ENCODE measurements around the gene ADD2.
"Not testable (repeated sequence)": the region's sequence is repeated elsewhere in the genome, so short reads cannot be mapped to it uniquely, and the experiment has no call there.

The ADD2 gene

DNA sequence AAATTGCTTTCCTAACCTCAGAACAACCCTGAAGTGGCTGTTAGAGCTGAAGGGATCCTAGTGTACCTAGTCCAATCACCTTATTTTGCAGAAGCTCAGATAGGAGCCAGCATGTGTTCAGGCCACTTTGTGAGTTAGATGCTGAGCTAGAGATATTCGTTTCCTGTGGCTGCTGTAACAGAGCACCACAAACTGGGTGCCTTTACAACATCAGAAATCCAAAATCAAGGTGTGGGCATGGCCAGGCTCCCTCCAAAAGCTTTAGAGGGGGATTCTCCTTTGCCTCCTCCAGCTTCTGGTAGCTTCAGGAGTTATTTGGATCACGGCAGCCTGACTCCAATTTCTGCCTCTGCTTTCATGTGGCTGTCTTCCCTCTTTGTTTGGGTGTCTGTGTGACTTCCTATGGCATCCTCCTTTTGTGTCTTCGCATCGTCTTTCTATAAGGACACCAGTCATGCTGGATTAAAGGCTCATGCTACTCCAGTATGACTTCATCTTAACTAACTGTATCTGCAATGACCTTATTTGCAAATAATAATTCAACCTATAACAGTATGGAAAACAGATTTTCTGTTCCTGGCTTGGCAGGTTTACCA is 128.1 kb downstream of the ADD2 start:
- DNase-seq (ENCODE audit: low spot score) = peak; percentile 9

DNA sequence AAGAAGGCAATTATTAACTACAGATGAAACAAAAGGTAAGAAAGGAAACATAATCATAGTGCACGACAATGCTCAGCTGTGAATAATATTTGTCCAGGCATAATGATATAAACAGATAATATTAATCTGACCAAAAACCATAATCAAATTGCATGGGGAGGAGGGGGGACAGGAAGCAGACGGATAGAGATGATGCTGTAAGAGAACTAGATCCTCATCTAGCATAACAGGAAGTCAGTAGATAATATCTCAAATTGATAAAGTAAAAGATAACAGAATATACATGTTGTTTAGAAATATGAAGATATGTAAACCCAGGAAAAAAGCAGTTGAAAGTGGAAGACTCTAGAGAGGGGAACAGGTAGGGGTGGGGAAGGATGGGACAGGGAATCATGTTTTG is 129.4 kb downstream of the ADD2 start:
- no peak for DNase-seq (ENCODE audit: low spot score)

DNA sequence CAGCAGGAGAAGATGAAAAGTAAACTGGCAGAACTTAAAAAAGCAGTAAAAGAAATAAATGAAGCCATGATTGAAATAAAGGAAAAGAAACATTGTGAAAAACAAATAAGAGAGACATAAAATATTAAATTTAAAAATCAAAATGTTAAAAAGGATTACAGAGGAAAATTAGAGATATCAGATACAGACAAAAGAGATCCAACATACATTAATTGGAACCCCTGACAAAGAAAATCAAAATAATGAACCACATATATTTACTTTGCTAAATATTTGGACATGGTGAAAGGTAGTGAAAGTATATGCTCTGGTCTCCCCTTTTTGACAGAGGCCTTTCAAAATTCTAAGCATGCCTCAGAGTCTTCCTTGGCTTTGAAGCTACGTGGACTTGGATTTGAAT is 134.5 kb downstream of the ADD2 start:
- DNase-seq (ENCODE audit: low spot score) = no peak

DNA sequence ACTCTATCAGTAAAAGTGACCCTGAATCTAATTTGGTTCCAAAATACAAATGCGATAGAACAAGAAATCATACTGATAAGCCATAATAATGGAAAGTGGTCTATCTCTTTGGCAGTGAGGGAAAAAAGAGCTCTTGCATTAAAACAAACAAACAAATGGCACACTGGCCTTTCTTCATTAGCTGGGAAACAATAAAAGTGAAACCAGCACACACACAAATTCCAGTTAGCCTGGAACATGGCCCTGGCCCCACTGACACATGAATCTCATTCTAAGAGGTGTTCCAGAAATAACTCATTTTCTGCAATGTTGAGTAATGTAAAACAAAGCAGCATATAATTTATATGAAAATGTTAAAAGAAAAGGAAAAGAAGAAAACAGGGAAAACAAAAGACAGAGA is 135.0 kb downstream of the ADD2 start:
- DNase-seq (ENCODE audit: low spot score) = no peak

DNA sequence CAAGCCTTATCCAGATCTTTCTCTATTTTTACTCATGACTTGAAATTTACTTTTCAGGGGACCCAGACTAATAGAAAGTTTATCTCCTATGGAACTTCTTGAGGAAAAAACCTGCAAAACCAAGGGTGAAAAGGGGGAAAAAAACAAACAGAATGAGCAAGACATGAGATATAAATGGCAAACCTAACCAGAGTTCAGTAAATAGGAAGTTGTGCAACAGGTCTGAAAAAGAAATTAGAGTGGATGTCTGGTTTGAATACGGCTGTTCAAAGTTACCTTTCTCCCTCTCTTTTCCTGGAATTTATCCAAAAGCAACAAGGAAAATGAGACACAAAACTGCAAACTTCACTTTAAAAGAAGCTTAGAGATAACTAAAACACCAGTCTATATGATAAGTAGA is 135.6 kb downstream of the ADD2 start:
- DNase-seq (ENCODE audit: low spot score) = no peak

DNA sequence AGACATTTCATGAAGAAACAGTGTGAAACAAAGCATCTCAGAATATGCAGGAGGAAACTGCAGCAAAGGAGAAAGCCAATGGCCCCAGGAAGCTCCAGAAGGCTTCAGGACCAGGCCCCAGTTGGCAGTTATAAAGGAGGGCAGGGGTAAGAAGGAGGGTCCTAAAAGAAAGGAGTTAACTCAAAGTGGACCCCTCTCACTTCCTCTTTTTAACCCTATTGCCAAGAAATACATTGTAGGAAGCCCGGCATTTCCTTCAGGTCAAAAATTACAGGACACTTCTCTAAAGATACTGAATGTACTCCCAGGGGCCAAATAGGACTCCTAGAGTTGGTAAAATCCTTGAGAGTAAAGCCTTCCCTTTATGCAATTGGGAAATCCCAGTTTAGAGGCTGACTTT is 137.2 kb downstream of the ADD2 start:
- no peak for DNase-seq (ENCODE audit: low spot score)

DNA sequence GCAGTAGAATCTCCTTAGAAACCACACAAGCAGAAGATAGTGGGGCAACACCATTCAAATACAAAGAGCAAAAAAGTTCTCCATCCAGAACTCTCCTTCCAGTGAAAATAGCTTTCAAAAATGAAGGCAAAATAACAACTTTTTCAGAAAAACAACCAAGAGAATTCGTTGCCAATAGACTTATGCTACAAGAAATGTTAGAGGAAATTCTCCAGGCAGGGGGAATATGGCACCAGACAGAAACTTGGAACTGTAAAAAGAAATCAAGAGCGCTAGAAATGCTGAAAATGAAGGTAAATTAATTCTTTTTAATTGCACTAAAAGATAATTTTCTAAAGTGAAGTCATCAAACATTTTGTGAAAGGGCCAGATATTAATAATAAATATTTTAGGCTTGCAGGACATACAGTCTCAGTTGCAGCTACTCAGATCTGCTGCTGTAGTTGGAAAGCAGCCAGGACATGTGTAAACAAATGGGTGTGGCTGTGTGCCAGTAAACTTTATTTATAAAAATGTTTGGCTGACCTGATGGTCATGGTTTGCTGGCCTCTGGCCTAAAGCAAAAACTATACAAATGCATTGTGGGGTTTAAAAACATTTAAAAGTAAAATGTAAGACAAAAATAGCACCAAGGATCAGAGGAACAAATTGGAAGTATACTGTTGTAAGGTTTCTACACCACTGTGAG is 140.6 kb downstream of the ADD2 start:
- DNase-seq (ENCODE audit: low spot score) = no peak

DNA sequence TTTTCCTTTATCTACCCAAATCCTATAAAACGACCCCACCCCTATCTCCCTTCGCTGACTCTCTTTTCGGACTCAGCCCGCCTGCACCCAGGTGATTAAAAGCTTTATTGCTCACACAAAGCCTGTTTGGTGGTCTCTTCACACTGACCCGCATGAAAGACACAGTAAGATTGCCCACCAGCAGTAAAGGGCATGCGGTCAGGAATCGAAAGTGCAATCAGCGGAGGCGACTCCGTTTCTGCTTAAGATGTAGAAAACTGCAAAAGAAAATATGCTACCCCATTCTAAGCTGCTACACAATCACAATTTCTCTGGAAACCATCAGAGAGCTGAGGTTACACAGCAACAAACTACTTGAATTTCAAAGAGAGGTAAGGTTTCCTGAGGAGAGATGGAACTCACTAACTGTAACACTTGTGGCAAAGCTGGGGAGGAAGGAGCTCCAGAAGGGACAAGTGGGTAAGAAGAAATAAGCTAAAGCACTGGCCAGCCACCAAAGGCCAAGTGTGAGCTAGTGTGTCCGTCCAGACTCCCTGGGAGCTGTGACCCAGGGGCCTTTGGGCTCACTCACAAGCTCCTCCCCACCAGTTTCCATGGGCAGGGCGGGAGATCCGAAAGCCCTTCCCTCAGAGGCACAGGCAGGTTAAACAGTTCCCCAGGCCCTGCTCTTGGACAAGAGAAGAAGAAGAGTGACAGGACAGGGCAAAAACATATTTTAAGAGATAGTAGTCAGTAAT is 141.6 kb downstream of the ADD2 start:
- DNase-seq (ENCODE audit: low spot score) = no peak

DNA sequence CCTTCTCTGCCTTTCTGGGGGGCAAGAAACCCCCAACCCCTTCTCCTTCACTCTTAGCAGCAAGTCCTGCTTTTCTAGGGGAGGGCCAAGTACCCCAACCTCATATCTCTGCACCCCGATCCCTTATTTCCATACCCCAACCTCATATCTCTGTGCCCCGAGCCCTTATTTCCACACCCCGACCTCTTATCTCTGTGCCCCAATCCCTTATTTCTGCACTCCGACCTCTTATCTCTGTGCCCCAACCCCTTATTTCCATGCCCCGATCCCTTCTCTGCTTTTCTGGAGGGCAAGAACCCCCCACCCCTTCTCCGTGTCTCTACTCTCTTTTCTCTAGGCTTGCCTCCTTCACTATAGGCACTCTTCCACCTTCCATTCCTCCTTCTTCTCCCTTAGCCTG is 146.5 kb downstream of the ADD2 start:
- not testable (repeated sequence) for DNase-seq (ENCODE audit: low spot score)

DNA sequence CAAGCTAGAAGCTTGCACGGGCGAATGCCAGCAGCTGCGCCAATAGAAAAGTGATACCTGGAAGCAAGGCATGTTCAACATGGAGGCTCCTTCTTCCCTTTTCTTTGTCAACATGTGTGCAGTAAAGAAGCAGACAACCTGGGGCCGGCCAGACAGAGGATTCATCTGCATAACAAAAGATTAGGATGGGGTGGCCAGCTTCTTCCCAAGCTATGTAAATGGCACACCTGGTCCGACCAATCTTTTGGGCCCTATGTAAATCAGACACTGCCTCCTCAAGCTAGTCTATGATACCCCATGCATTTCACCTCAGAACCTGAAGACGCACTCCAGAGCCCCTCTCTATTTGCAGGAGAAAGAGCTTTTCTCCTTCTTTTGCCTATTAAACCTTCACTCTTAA is 148.0 kb downstream of the ADD2 start:
- no peak for DNase-seq (ENCODE audit: low spot score)

DNA sequence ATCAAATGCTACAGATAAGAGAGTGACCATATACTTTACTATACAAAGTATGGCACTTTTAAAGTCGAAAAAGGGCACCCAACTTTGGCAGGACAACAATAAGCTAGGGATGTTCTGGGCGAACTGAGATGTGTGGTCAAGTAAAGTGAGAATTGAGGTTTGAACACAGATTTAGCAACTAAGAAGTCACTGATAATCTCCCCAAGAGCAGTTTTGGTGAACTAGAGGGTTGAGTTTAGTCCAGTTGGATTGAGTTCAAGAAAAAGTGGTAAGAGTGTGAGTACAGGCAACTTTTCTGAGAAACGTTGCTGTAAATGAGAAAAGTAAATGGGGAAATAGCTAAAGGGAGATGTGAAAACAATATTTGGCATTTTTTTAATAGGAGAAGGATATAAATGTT is 148.8 kb downstream of the ADD2 start:
- DNase-seq (ENCODE audit: low spot score) = no peak

DNA sequence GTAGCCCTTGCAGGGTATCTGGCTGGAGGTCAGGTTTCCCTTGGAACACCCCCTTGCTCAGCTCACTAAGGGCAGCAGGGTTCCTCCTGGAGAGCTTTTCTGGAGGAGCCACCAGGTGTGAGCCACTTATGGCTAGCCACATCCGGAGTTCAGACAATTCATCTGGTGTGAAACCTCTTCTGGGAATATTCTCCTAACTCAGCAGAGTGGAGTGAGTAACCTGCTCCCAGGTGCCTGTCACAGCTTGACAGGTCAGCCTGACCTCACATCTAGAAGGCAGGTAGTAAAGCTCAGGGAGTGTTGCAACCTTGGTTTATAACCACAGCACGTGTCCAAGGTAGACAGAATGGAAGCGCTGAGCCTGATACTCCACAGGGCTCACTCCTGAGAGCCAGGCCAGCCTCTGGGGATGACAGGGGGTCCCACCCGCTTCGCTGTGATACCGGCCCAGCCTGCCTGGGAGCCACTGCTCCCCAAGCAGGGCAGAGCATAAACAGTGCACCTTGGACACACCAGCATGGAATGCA is 151.8 kb downstream of the ADD2 start:
- no peak for DNase-seq (ENCODE audit: low spot score)

DNA sequence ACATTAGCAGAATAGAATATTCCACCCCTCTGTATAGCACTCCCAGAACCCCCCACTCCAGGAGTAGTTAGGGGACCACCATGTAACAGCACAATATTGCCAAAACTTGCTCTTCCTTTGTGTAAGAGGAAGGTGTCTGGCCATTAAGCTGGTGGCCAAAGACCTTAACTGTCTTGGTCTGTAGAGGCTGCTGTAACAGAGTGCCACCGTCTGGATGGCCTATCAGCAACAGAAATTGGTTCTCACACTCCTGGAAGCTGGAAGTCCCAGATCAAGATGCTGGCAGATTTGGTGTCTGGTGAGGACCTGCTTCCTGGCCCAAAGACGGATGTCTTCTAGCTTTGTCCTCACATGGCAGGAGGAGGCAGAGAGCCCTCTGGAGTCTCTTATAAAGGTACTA is 152.8 kb downstream of the ADD2 start:
- DNase-seq (ENCODE audit: low spot score) = no peak

DNA sequence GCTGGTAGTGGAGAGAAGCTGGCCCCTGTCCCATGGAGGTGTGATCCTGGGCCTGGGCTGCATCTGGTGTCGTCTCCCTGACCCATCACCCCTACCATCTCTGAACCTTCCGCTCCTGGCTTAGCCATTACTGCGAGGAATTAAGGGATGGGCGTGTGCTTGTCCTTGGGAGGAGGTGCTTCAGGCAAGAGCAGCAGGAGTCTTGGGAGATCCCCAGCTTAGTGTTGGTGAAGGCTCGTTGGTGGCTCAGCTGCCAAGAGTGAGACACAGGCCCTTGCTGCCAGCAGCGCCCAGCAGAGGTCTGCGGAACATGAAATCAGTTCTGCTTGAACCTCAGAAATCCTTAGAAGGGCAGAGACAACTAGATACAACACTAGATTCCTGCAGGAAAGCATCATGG is 154.5 kb downstream of the ADD2 start:
- no peak for DNase-seq (ENCODE audit: low spot score)

DNA sequence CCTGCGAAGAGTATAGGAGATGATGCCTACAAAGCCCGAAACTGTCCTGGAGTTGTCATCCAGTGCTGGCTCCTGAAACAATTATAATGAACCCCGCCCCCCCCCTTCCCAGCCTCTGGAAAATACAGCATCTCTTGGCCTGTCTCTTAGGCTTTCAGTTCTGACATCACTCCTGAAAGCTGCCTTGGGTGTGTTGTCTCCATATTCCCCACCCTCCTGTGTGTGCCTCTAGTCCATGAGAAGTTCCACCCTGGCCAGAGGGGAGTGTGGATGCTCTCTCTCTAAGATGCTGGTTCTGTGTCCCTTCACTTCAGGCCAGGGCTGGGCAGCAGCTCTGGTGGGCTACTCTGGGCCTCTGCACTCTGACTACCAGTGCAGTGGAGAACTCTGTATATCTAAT is 155.4 kb downstream of the ADD2 start:
- DNase-seq (ENCODE audit: low spot score) = no peak

DNA sequence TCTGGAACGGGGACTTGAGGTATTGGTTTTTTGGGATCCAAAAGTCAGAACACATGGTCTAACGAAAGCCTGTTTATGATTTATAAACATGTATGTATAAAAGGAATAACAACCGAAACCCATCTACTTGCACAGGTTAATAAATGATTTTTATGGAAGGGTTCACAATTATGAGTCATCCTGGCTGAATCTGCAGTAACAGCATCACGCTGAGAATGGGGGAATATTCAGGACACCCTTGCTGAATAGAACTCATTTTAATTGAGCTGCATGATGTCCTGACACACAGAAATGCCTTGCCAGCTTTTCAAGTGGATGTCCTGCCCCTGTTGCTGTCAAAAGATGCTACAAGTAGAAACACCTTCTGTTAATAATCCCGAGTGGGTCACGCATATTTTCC is 159.6 kb downstream of the ADD2 start:
- DNase-seq (ENCODE audit: low spot score) = no peak

DNA sequence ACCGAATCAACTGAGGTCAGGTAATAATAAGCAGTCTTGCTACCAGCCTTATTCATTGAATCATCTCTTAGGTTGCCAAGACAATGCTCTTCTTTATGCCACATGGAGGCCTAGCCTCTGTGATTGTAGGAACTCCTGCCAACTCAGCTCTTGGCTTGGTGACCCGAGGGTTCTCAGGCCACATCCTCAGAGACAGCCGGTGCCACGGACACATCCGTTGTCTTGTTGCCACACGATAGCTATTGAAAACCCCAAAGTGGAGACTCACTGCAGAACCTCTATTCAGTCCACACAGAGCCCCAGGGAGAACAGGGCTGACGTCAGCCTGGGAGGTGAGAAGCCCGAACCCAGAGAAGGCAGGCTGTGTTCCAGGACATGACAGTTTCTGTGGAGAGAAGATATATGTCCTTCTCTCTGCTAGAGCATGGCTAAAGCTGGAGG is 160.9 kb downstream of the ADD2 start:
- DNase-seq (ENCODE audit: low spot score) = no peak
